Osteoblast (primary cell): ENCODE measurements around the gene CARNS1. TPM values are rescaled to one million over a fixed set of nuclear protein-coding genes. Genes with fewer than 3 reads are reported as not detected.

Experiments
- DNase-seq: peaks from one replicate; pipeline ENCODE4 v3.0.0; 2011; ENCODE audit warnings: low spot score, mixed read lengths; ENCODE audit not compliant: insufficient read length; ENCODE audit errors: missing footprints
- H2AFZ ChIP-seq: 2 replicates; pipeline ENCODE4 v1.6.0; 2011; ENCODE audit warnings: mild to moderate bottlenecking, low read length
- H3K27ac ChIP-seq: 2 replicates; pipeline ENCODE4 v1.5.1; 2011; ENCODE audit warnings: mild to moderate bottlenecking, low read depth, low read length, moderate library complexity
- H3K27me3 ChIP-seq: 2 replicates; pipeline ENCODE4 v1.6.0; 2012; ENCODE audit warnings: mild to moderate bottlenecking, control low read depth, inconsistent platforms, low read length, moderate library complexity; ENCODE audit not compliant: insufficient read depth
- H3K36me3 ChIP-seq: 2 replicates; pipeline ENCODE4 v1.5.1; 2011; ENCODE audit warnings: mild to moderate bottlenecking, low read length, control low read depth, moderate library complexity; ENCODE audit not compliant: insufficient read depth
- H3K4me1 ChIP-seq: 2 replicates; pipeline ENCODE4 v1.5.1; 2011; ENCODE audit warnings: mild to moderate bottlenecking, low read length, control low read depth, moderate library complexity; ENCODE audit not compliant: insufficient read depth
- H3K4me2 ChIP-seq: 2 replicates; pipeline ENCODE4 v1.6.0; 2011; ENCODE audit warnings: mild to moderate bottlenecking, low read length; ENCODE audit not compliant: insufficient read depth
- H3K4me3 ChIP-seq: fragments of 200-600 bp; sonication (generic); 3 replicates; pipeline ENCODE4 v1.5.1; 2012; ENCODE audit warnings: mild to moderate bottlenecking, low read length, inconsistent platforms; ENCODE audit not compliant: insufficient read depth
- H3K79me2 ChIP-seq: 2 replicates; pipeline ENCODE4 v1.6.0; 2012; ENCODE audit warnings: mild to moderate bottlenecking, low read length, control low read depth, inconsistent platforms; ENCODE audit not compliant: insufficient read depth
- H3K9me3 ChIP-seq: 2 replicates; pipeline ENCODE4 v1.5.1; 2011; ENCODE audit warnings: low read depth, low read length, control low read depth
- H4K20me1 ChIP-seq: 2 replicates; pipeline ENCODE4 v1.6.0; 2012; ENCODE audit warnings: mild to moderate bottlenecking, low read length, control low read depth; ENCODE audit not compliant: insufficient read depth
- total RNA-seq: library from RNA; depleted of rRNA; stranded (reverse); fragments of >200 nt; gene quantifications from 2 replicates; pipeline ENCODE4 v1.2.3, GENCODE V29; 2012
- TF ChIP-seq, protein P1 (sequence below): IDR thresholded peaks from 2 replicates; pipeline ENCODE4 v1.5.1; 2011; ENCODE audit warnings: mild to moderate bottlenecking, low read depth, low read length, moderate library complexity; ENCODE audit errors: extremely low read depth

The CARNS1 gene
- total RNA-seq, 1 donor: under 0.01 TPM

DNA sequence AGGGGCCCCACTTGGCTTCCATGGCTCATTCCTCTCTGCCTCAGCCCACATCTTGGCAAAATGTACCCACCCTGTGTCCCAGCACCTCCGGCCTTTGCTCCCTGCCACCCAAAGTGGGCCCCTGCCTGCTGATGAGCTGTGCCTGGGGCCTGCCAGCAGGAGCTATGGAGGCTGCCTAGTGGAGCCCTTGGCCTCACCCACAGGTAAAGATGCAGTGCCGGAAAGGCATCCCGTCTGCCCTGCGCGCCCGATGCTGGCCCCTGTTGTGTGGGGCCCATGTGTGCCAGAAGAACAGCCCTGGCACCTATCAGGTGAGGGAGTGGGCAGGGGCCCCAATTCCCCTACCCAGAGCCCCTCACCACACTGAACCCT lies 10.3 kb upstream of the CARNS1 start:
- Histone ChIP-seq H3K4me2 (no peak overlapping the region), H3K9me3 (no peaks in the 10 kb centered on the region), H2AFZ (no peak overlapping the region), H4K20me1 (peaks cover 11% of the 10 kb centered on the region), H3K36me3 (peaks cover 3% of the 10 kb centered on the region), H3K4me3 (no peak overlapping the region), H3K4me1 (peaks cover 15% of the 10 kb centered on the region), H3K27ac (no peak overlapping the region), H3K27me3 (peaks cover 25% of the 10 kb centered on the region), H3K79me2 (peaks cover 13% of the 10 kb centered on the region)
- peak; percentile 75 for DNase-seq
- TF ChIP-seq, protein P1, sequence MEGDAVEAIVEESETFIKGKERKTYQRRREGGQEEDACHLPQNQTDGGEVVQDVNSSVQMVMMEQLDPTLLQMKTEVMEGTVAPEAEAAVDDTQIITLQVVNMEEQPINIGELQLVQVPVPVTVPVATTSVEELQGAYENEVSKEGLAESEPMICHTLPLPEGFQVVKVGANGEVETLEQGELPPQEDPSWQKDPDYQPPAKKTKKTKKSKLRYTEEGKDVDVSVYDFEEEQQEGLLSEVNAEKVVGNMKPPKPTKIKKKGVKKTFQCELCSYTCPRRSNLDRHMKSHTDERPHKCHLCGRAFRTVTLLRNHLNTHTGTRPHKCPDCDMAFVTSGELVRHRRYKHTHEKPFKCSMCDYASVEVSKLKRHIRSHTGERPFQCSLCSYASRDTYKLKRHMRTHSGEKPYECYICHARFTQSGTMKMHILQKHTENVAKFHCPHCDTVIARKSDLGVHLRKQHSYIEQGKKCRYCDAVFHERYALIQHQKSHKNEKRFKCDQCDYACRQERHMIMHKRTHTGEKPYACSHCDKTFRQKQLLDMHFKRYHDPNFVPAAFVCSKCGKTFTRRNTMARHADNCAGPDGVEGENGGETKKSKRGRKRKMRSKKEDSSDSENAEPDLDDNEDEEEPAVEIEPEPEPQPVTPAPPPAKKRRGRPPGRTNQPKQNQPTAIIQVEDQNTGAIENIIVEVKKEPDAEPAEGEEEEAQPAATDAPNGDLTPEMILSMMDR: no peak

DNA sequence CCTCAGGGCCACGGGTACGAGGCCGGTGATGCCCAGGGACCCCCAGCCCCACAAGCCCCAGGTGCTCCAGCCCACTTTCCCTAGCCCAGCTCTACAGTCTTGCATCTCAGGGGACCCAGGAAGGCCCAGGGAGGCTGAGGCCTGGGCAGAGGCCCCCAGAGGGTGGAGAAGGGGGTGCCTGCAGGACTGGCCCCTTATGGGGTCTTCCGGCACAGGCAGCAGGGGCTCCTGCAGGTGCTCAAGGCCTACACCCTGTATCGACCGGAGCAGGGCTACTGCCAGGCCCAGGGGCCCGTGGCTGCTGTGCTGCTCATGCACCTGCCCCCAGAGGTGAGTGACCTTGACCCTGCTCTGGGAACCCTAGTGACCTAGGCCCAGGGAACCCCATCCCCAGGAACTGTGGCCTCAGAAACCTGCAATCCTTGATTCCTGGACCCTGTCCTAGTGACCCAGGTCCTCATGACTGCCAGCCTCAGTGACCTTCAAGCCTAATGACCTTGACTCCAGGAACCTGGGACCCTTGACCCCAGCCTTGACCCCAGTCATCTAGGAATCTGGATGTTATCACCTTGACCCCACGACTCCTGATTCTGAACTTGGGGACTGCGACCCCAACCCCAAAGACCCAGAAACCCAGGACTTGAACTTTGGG lies 9.7 kb upstream of the CARNS1 start:
- peaks cover 6% of the 10 kb centered on the region for H3K79me2 ChIP-seq
- no peak overlapping the region for H3K27ac ChIP-seq
- no peaks in the 10 kb centered on the region for H3K9me3 ChIP-seq
- H4K20me1 ChIP-seq: peaks cover 4% of the 10 kb centered on the region
- peaks cover 32% of the 10 kb centered on the region for H3K27me3 ChIP-seq
- H3K4me3 ChIP-seq: no peak overlapping the region
- no peaks in the 10 kb centered on the region for H3K36me3 ChIP-seq
- H3K4me1 ChIP-seq: peaks cover 9% of the 10 kb centered on the region
- DNase-seq: peak; percentile 91
- H3K4me2 ChIP-seq: no peak overlapping the region
- TF ChIP-seq, protein P1: no peak
- no peak overlapping the region for H2AFZ ChIP-seq

DNA sequence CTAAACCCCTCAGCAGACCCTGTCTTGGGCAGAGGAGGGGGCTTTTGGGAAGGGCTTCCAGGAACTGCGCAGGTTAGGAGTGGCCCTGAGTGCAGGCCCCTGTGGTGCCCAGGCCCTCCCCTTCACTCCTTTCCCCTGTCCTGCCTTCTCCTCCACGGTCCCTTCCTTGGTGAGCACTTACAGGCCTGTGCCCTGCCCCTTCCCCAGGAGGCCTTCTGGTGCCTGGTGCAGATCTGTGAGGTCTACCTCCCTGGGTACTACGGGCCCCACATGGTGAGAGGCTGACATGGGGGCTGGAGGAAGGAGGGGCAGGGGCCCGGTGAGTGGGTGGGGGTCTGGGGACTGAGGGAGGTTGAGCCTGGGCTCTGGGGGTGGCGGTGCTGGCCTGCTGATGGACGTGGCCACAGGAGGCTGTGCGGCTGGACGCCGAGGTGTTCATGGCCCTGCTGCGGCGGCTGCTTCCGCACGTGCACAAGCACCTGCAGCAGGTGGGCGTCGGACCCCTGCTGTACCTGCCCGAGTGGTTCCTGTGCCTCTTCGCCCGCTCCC lies 9.0 kb upstream of the CARNS1 start:
- H3K4me1 ChIP-seq: peaks cover 7% of the 10 kb centered on the region
- H3K4me3 ChIP-seq: no peak overlapping the region
- TF ChIP-seq, protein P1: no peak
- H3K9me3 ChIP-seq: no peaks in the 10 kb centered on the region
- no peak overlapping the region for H3K4me2 ChIP-seq
- no peak overlapping the region for H2AFZ ChIP-seq
- peaks cover 38% of the 10 kb centered on the region for H3K27me3 ChIP-seq
- no peak overlapping the region for H3K27ac ChIP-seq
- no peaks in the 10 kb centered on the region for H3K79me2 ChIP-seq
- H3K36me3 ChIP-seq: no peaks in the 10 kb centered on the region
- DNase-seq: peak; percentile 84
- H4K20me1 ChIP-seq: no peaks in the 10 kb centered on the region

DNA sequence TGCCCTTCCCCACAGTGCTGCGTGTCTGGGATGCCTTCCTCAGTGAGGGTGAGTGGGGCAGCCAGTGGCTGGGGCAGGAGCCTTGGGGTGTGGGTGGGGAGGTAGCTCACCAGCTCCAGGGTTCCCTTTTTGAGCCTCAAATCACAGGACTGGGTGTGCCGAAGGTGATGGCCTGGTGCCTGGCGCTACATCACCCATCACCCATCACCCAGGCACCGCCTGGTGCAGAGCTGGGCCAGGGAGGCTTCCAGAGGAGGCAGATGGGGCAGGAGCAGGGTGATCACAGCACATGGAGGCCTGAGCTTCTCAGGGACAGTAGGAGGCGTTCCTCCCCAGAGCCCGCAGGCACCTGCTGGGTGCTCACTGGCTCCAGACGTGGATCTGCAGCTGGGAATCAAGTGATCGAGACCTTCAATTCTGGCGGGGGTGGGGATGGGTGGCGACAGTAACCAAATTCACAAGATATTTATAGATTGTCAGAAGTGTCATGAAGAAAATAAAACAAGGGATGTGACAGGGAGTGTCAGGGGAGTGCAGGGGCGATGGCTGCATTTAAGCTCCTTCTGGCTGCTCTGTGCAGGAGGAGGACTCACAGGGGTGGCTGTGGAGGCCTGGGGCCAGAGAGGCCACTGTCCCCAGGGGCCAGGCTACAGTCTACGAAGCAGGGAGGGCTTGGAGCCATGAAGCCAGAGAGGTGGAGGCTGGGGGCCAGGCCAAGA lies 8.3 kb upstream of the CARNS1 start:
- Histone ChIP-seq H4K20me1 (no peaks in the 10 kb centered on the region), H3K4me1 (peaks cover 5% of the 10 kb centered on the region), H3K9me3 (no peaks in the 10 kb centered on the region), H3K79me2 (no peaks in the 10 kb centered on the region), H3K27me3 (peaks cover 45% of the 10 kb centered on the region), H3K27ac (no peak overlapping the region), H3K4me2 (no peak overlapping the region), H3K36me3 (no peaks in the 10 kb centered on the region), H3K4me3 (no peak overlapping the region), H2AFZ (no peak overlapping the region)
- peak; percentile 96 for DNase-seq
- TF ChIP-seq, protein P1: no peak
